ENCODE measurements around the gene RAB3GAP2.
"Not testable (repeated sequence)": the region's sequence is repeated elsewhere in the genome, so short reads cannot be mapped to it uniquely, and the experiment has no call there.

DNA sequence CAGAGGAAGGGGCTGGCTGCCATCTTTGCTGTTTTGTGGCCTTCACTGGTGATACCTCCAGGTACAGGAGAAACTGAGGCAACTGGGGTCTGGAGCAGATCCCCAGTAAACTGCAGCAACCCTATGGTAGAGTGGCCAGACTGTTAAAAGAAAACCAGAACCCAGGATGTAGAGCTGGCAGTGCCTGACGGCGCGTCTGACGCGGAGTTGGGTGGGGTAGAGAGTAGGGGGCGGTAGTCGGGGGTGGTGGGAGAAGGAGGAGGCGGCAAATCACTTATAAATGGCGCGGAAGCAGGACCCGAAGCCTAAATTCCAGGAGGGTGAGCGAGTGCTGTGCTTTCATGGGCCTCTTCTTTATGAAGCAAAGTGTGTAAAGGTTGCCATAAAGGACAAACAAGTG lies 19.0 kb downstream of the RAB3GAP2 start:
- TF ChIP-seq, protein P1, sequence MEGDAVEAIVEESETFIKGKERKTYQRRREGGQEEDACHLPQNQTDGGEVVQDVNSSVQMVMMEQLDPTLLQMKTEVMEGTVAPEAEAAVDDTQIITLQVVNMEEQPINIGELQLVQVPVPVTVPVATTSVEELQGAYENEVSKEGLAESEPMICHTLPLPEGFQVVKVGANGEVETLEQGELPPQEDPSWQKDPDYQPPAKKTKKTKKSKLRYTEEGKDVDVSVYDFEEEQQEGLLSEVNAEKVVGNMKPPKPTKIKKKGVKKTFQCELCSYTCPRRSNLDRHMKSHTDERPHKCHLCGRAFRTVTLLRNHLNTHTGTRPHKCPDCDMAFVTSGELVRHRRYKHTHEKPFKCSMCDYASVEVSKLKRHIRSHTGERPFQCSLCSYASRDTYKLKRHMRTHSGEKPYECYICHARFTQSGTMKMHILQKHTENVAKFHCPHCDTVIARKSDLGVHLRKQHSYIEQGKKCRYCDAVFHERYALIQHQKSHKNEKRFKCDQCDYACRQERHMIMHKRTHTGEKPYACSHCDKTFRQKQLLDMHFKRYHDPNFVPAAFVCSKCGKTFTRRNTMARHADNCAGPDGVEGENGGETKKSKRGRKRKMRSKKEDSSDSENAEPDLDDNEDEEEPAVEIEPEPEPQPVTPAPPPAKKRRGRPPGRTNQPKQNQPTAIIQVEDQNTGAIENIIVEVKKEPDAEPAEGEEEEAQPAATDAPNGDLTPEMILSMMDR (IDR thresholded peaks at IDR 0.05): not testable (repeated sequence)
- not testable (repeated sequence) for TF ChIP-seq POLR2A (IDR thresholded peaks at IDR 0.05)

Measured in right lobe of liver (tissue), 4 donors.